ENCODE results near the gene HRG.
"Not testable (repeated sequence)": the region's sequence is repeated elsewhere in the genome, so short reads cannot be mapped to it uniquely, and the experiment has no call there.

The HRG gene

GRCh38 chr3:186683979-186684378 is 18.2 kb downstream of the HRG start:
- no peak for DNase-seq

DNA sequence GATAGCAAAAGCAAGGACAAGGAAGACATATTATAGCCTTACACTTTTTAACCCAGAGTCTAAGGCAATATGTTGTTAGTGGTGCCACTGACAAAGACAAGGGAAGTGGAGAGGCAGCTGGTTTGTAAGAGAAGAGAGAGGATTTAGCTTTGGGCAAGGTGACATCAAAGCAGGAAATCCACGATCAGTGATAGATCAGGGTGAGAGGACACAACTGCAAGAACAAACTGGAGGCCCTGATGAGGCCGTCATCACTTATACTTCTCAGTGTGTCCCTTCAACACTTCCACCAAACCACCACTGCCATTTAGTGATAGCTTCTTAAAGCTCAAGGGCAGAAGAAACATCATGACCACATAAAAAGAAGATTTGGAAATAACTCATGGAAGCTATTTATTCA is 20.7 kb downstream of the HRG start:
- DNase-seq: not testable (repeated sequence)

DNA sequence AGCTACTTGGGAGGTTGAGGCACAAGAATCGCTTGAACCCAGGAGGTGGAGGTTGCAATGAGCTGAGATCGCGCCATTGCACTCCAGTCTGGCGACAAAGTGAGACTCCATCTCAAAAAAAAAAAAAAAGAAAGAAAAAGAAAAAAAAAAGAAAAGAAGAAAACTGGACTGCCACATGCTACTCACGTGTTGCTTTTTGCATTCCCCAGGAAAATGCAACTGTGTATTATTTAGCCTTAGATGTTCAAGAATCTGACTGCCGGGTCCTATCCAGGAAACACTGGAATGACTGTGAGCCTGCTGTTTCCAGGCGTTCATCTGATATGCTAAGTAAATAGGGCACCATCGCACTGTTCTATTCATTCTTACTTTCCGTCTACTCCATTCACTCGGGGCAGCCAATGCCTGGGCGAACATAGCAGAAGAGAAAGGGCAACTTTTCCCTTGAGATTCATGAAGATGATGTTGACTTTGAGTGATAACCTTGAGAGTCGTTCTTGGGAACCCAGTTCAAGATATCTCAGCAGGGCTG is 21.4 kb downstream of the HRG start:
- DNase-seq: no peak

DNA sequence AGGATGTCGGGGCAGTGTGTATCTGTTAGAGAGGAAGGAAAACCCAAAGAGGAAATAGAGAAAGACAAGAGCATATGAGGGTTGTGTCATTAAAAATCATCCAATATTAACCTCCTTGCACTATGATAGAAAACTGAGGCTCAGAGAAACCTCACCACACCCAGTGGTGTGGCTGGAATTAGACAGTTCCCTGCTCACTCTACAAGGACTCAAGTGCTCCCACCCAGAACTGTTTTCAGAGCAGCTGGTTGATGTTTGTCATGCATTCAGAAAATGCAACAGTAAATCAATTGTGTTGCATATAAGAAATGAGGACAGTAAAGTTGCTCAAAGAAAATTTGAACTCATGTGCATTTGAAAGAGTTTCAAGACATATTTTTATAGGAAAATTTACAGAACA is 24.5 kb downstream of the HRG start:
- not testable (repeated sequence) for DNase-seq

GRCh38 chr3:186691676-186692075 is 25.9 kb downstream of the HRG start:
- no peak for DNase-seq

DNA sequence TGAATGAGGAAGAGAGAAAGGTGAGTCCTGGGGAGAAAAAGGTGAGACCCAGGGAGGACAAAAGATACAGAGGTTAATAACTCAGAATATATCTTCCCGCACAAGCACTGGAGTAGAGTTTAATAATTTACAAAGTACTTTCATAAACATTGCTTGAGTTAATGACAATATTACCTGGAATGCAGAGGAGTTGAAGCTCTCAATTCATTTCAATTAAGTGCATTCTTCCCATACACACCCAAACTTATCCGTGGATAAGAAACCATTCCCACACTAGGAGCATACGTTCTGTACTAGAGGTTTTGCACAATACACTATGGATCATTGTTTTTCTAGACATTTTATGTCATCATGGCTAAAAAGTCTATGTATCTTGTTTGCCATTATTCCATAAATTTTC is 28.0 kb downstream of the HRG start:
- DNase-seq: no peak

DNA sequence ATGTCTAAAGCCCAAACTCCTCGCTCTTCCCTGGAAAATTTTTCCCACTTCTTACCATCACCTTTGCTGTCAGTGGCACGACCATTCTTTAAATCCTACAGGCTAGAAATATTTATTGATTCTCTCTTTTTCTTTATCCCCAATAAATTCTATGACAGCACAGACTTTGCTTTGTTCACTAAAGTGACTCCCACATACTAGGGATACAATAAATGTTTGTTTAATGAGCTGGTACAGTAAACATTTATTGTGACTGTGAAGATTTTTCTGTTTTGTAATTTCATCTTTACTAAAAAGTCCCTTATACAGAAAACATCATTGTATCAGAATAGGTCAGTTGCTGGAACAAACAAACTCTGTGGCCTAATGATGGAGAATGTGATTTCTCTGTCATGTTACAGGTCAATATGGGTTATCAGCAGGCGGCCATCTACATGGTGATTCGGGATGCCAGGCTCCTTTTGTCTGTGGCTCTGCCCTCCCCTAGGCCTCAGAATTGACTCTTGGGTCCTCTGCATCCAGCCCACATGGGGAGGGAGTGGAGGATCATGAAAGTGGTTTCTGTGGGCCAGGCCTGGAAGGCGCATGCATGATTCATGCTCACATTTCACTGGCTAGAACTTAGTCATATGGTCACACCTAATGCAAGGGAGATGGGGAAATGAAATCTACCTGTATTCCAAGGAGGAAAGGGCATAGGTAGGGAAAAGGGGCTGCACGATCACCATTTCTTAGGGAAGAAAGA is 28.6 kb downstream of the HRG start:
- DNase-seq: no peak

- no peak for DNase-seq
These were observed 30.7 kb downstream of the HRG start for GRCh38 chr3:186696522-186696921.

DNA sequence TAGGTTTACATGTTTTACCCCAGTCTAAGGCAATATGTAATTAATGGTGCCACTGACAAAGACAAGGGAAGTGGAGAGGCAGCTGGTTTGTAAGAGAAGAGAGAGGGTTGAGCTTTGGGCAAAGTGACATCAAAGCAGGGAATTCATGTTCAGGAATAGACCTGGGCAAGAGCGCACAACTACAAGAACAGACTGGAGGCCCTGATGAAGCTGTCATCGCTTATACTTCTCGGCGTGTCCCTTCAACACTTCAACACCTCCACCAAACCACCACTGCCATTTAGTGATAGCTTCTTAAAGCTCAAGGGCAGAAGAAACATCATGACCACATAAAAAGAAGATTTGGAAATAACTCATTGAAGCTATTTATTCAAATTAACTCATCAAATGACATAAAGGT is 31.7 kb downstream of the HRG start:
- no peak for DNase-seq

- DNase-seq: no peak
These were observed 34.5 kb downstream of the HRG start for GRCh38 chr3:186700267-186700666.

DNA sequence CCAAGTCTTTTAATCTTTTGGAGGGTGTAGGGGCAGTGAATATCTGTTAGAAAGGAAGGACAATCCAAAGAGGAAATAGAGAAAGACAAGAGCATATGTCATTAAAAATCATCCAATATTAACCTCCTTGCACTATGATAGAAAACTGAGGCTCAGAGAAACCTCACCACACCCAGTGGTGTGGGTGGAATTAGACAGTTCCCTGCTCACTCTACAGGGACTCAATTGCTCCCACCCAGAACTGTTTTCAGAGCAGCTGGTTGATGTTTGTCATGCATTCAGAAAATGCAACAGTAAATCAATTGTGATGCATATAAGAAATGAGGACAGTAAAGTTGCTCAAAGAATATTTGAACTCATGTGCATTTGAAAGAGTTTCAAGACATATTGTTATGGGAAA is 36.6 kb downstream of the HRG start:
- DNase-seq: not testable (repeated sequence)

DNA sequence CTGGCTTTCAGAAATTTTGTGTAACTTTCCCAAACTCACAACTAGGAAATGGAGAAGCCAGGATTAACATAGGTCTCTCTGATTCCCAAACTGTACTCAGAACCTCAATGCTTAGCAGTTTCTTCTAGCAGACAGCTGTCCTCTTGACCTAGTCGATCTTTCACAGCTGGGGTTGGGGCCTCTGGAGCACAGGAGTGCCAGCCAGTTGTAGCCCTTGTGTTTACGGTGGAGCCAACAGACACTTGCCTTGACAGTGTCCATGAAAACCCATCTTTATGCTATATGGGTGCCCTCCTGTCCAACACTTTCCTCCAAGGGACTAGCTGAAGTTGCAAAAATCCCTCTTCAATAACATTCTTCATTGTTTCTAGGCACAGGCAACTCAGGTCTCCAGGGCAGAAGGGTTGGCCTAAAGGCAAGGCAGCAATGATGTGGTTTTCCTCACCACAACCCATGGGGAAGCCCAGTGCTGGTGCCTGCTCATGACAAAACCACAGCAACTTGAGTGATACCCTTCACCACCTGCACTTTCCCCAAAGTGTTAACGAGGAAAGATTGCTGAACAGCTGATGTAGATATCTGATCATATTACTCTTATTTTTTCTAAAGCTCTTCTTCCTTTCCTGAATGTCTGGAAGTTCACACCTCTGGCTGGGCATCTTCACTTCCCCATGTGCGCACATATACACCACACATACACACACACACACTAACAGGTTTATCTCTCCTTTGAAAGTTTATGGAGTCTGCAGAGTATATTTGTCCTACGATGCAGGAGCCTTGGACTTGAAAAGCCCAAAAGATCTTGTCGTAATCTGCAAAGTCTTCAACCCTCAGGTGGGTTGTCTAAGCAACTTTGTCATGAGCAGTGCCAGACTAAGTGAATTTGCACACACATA is 40.3 kb downstream of the HRG start:
- DNase-seq: no peak

GRCh38 chr3:186708983-186709679 is 43.3 kb downstream of the HRG start:
- DNase-seq: no peak

- DNase-seq: not testable (repeated sequence)
These were observed 44.9 kb downstream of the HRG start for GRCh38 chr3:186710694-186711093.

DNA sequence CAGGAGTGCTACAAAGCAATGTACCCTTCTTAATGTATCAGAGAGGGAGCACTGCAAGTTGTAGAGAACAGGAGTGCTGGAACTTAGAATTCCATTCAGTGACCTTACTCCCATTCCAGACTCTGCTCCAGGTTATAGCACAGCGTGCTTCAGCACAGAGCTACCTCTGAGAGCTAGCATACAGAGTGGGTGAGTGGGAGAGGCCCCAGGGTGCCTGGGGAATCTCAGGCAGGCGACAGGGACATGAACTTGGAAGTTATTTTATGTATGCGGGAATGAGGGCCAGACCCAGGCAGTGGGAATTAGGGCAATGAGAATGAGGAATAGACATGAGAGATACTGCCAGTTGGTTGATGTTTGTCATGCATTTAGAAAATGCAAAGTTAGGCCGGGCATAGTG is 47.7 kb downstream of the HRG start:
- no peak for DNase-seq

DNA sequence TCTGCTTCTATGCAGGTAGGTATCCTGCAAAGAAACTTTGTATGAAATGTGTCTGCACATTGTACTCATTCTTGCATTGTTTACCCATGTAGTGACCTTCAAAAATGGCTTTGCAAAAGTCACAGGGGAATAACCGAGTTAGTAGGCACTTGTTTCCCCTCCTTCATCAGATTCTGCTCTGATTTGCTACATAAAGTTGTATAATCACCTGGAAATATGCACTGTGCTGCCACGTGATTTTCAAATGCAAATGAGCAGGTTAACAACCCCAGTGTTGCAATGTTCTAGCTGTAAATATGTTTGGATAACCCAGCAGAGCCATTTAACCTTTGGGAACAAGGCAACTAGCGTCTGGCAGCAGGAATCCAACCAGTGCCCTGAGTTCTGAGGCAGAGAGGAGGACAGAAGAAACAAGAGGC is 51.2 kb downstream of the HRG start, which contains the start of gene KNG1:
KNG1 (plus strand) TSS at position 321 of the 419 bp plus-strand sequence. CDS start 184 bp downstream, outside the sequence.
- no peak for DNase-seq

- DNase-seq: no peak
These were observed 54.3 kb downstream of the HRG start for GRCh38 chr3:186719945-186720739.

- DNase-seq: no peak
These were observed 56.6 kb downstream of the HRG start for GRCh38 chr3:186722457-186722856.

- no peak for DNase-seq
These were observed 59.1 kb downstream of the HRG start for GRCh38 chr3:186724911-186725310.

Measured in NCI-H526 treated with DMSO at 0.1 percent for 48 hours (cell line).